Loucy (cell line): ENCODE results near the gene NHSL2.

Experiments
- EZH2phosphoT487 ChIP-seq: fragments of 200-600 bp; IDR thresholded peaks from 2 replicates; pipeline ENCODE4 v1.6.1; 2018; ENCODE audit warnings: antibody characterized with exemption, mild to moderate bottlenecking, moderate library complexity, borderline replicate concordance
- TF ChIP-seq, protein P1 (sequence below): fragments of 200-600 bp; sonication (generic); conservative IDR thresholded peaks from 2 replicates; pipeline ENCODE4 v1.5.1; 2014; ENCODE audit warnings: mild to moderate bottlenecking, antibody characterized with exemption, low read length

DNA sequence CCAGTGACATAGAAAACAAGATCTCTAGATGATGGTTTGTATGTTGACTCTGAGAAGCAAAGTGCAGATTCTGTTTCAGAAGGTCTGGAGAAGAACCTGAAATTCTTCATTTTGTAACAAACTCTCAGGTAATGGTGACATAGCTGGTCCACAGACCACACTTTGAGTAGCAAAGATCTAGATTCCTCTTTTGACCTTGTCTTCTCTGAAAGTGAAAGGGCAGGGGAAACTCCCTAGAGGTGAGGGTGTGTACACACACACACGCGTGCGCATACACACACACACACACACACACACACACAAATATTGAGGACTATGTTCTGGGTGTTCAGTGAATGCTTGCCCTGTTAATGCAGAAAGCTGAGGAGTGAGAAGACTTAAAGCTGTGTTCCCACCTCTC, 110.1 kb downstream of the NHSL2 start:
- TF ChIP-seq, protein P1, sequence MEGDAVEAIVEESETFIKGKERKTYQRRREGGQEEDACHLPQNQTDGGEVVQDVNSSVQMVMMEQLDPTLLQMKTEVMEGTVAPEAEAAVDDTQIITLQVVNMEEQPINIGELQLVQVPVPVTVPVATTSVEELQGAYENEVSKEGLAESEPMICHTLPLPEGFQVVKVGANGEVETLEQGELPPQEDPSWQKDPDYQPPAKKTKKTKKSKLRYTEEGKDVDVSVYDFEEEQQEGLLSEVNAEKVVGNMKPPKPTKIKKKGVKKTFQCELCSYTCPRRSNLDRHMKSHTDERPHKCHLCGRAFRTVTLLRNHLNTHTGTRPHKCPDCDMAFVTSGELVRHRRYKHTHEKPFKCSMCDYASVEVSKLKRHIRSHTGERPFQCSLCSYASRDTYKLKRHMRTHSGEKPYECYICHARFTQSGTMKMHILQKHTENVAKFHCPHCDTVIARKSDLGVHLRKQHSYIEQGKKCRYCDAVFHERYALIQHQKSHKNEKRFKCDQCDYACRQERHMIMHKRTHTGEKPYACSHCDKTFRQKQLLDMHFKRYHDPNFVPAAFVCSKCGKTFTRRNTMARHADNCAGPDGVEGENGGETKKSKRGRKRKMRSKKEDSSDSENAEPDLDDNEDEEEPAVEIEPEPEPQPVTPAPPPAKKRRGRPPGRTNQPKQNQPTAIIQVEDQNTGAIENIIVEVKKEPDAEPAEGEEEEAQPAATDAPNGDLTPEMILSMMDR, result no peak
- no peak for TF ChIP-seq EZH2phosphoT487
